ENCODE measurements around the gene MEIG1.
A peak's percentile ranks its signal among the peaks of the same experiment; 100 is the strongest.
"Not testable (repeated sequence)": the region's sequence is repeated elsewhere in the genome, so short reads cannot be mapped to it uniquely, and the experiment has no call there.

The MEIG1 gene

DNA sequence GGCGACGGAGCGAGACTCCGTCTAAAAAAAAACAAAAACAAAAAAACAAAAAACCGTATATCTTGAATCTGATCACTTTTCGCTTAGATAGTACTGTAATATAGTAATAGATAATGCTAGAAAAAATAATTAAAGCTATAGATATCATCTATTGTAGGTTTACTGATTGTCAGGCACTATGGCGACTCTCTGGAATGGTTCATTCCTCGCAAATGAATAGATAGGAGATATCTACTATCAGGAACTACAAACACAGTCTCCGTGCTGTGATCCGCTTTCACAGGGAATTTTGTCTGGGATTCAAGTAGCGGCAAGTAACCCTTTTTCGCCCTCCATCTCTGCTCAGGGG, 342 bp upstream of the MEIG1 start:
- DNase-seq, result no peak

DNA sequence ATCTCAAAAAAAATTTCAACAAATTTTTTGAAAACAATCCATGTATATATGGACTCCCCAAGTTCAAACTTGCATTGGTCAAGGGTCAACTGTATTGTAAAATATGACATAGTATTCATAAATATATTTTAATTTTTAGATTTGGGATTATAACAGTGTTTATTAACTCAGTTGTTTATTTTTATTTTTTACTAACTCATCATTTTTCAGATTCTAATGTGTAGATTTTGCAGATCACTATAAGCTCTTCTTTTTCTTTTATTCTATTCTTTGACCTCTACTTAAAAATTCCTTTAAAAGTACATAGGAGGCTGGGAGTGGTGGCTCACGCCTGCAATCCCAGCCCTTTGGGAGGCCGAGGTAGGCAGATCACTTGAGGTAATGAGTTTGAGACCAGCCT, 8.7 kb downstream of the MEIG1 start:
- no peak for DNase-seq

DNA sequence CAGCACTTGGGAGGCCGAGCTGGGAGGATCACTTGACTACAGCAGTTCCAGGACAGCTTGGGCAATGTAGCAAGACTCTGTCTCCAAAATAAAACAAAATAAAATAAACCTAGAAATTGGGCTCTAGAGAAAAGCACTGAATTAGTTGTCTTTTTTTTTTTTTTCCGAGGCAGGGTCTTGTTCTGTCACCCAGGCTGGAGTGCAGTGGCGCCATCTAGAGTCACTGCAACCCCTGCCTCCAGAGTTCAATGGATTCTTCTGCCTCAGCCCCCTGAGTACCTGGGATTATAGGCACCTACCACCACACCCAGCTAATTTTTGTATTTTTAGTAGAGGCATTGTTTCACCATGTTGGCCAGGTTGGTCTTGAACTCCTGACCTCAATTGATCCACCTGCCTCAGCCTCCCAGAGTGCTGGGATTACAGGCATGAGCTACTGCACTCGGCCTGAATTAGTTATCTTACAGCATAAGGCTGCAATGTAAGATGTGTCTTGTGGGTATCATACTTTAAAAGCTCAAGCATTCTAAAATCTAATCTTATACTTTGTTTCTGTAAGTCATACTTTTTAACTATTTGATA, 12.8 kb downstream of the MEIG1 start:
- DNase-seq, result peak; percentile 64

DNA sequence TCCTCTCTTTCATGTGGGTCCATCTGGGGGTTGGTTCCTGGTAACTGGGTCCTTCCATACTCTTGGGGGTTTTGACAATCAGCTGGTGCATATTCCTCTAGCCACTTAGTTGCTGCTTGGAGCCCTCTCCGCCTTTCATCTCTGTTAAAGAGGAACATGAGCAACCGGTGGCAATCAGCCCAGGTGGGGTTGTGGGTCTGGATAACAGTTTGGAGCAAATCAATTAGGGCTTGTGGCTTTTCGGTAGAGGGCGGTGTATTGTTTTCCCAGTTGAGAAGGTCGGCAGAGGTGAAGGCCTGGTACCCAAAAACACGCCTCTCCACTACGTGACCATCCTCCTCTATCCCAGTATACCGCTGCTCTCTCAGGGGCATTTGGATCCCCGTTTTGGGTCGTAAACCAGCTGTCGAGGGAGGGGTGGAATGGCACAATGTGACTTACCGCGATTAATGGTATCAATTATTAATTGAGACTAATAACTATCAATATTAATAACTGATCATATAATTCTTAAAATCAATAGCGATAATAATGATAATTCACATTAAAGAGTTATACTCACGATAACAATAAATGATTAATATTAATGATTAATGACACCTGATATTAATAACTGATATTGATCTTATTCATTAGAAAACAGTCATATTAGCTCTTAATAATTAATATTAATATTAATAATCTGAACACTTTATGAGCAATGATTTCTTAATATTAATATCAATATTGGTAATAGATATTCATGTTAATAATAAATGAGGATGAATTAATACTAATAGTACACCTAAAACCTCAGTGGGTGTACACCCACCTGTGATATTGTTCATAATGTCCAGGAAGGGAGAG, 15.2 kb downstream of the MEIG1 start:
- DNase-seq, result not testable (repeated sequence)

DNA sequence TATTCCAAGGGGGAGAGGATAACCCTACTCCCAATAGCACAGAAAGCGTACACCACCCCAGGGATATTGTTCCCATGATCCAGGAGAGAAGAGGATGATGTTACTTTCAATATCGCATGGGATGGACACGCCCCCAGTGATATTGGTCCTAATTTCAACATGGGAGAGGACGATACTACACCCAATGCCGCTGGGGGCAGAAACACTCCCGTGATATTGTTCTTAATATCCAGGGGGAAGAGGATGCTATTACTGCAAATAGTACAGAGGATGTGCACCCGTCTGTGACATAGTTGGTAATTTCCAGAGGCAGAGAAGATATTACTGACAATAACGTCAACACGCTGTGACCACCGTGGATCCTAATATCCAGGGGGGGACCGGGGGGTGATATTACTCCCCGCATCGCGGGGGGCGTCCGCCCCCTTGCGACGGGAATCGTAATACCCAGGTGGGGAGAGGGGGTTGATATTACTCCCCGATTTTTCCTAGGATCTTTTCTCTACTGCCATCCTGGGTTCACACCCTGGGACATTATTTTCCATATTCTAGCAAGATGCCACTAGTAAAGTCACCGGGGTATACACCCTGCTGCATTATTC, 16.6 kb downstream of the MEIG1 start:
- no peak for DNase-seq

DNA sequence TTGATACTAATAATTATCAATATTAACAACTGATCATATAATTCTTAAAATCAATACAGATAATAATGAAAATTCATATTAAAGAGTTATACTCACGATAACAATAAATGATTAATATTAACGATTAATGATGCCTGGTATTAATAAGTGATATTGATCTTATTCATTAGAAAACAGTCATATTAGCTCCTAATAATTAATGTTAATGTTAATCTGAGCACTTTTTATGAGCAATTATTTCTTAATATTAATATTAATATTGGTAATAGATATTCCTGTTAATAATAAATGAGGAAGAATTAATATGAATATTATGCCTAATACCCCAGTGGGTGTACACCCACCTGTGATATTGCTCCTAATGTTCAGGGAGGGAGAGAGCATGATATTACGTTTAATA, 23.6 kb downstream of the MEIG1 start:
- DNase-seq, result no peak

DNA sequence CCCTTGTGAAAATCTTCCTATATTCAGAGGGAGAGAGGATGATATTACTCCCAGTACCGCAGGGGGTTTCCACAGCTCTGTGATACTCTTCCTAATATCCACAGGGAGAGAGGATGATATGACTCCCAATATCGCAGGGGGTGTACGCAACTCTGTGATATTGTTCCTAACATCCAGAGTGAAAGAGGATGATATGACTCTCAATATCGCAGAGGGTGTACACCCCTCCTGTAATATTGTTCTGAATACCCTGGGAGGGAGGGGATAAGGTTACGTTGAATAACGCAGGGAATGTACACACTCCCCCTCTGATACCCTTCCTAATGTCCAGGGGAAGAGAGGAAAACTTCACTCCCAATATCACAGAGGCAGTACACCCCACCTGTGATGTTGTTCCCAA, 30.4 kb downstream of the MEIG1 start:
- not testable (repeated sequence) for DNase-seq

DNA sequence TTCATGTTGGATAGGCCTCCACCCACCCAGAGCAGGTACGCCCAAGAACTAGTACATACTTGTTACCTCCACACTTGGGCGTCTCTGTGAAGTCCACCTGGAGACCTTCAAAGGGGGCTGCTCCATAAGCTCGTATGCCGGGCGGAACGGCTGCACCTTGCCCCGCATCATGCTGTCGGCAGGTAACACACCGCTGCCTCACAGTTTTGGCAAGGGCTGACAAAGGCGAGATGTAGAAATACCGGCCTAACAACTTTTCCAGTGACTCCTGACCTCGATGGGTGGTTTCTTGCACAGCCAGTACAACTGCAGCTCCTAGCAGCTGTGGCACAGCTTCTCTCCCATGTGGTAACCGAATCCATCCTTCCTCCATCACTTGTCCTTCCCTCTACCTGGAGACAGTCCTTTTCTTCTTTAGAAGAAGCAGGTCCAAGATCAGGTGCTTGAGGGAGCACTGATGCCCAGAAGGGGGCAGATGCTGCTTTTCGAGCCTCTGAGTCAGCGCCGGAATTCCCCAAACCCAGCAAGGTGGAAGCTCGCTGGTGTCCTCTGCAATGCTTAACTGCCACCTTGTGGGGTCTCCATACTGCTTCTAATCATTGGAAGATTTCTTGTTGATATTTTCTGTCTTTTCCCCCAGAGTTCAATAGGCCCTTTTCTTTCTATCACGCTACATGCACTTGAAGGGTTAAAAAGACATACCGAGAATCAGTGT, 32.0 kb downstream of the MEIG1 start:
- peak; percentile 34 for DNase-seq

DNA sequence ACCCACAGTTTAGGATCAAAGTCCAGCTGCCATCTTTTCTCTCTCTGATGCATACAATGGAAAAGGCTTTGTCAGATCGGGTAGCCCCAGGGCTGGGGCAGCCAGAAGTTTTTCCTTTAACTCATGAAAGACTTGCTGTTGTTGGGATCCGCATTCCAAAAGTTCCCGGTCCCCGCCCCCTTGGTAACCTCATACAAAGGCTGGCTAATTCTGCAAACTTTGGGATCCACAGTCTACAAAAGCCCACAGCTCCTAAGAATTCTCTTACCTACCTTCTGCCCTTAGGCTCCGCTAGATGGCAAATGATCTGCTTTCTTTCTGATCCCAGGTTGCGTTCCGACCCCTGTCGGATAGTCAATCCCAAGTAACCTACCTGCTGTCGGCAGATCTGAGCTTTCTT, 33.1 kb downstream of the MEIG1 start:
- DNase-seq, result not testable (repeated sequence)

DNA sequence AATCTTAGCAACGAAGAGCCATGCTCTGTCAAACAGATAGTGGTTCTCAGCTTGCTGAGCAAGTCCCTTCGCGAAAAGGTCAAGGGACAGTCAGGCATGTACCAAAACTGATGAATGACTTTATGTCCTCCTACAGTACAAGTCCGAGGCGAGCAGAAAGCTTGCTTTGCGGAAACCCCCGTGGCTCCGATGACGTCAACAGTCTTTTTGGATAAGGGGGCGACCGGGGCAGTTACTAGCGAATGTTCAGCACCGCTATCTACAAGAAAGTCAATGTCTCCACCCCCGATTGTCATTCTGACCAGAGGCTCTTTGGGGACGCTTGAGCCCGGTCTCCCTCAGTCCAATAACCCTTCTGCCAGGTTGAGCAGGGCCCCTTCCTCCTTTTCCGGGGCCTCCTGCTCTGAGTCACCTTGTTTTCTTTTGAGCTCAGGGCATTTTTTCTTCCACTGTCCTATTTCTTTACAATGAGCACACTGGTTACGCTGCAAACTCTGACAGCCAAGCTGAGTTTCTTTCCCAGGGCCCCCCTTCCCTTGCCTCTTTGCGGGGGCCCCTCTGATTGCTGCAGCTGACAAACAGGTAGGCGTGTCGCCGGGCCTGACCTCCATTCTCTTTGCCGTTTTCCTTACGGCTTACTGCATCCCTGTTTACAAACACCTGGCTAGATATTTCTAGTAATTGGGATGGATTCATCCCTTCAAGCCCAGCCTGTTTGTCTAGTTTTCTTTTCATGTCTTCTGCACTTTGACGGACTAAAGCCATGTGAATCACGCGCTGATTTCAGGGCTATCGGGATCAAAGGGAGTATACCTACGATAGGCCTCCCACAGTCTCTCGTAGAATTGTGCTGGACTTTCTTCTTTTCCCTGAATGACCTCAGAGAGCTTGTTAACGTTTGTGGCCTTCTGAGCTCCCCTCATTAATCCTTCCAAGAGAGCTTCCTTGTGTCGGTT, 34.6 kb downstream of the MEIG1 start:
- not testable (repeated sequence) for DNase-seq

DNA sequence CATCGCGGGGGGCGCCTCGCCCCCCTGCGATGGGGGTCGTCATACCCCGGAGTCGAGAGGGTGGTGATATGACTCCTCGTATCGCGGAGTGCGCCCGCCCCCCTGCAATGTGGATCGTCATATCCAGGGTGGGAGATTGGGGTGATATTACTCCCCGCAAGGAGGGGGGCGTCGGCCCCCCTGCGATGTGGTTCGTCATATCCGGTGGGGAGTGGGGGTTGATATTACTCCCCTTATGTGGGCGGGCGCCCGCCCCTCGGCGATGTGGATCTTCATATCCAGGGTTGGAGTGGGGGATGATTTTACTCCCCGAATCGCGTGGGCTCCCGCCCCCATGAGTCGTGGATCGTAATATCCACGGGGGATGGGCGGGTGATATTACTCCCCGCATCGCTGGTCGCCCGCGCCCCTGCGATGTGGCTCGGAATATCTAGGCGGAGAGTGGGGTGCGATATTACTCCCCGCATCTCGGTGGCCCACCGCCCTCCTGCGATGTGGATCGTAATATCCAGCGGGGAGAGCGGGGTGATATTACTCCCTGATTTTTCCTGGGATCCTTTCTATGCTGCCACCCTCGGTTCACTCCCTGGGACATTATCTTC, 36.9 kb downstream of the MEIG1 start:
- no peak for DNase-seq

DNA sequence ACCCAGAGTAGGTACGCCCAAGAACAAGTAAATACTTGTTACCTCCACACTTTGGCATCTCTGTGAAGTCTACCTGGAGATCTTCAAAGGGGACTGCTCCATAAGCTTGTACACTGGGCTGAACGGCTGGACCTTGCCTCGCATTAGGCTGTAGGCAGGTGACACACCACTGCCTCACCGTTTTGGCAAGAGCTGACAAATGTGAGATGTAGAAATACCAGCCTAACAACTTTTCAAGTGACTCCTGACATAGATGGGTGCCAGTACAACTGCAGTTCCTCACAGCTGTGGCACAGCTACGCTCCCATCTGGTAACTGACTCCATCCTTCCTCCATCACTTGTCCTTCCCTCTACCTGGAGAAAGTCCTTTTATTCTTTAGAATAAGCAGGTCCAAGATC, 54.3 kb downstream of the MEIG1 start:
- DNase-seq, result not testable (repeated sequence)

DNA sequence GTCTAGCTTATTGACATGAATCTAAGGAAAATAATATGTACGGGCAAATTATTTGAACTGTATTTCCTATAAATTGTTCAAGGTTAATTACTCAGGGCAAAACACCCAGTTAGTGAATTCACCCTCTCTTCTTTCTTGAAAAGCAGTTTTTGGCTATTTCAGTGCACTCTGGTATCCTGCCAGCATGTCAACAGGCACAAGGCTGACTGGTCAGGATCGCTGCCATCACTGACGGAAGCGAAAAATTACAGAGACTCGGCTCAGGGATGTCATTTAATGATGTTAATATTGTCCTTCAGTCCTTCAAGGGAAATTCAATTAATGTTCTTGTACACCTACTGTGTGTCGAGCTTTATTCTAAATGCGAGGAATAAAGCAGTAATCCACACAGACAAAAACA, 56.3 kb downstream of the MEIG1 start:
- no peak for DNase-seq

DNA sequence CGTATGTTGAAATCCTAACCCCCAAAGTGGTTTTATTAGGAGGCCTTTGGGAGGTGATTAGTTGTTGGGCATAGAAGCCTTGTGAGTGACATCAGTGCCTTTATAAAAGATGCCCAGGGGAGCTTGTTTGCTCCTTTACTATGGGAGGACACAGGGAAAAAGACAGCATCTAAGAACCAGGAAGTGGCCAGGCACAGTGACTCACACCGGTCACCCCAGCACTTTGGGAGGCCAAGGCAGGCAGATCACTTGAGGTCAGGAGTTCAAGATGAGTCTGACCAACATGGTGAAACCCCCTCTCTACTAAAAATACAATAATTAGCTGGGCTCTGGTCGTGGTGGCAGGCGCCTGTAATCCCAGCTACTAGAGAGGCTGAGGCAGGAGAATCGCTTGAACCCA, 61.8 kb downstream of the MEIG1 start:
- not testable (repeated sequence) for DNase-seq
